22Rv1 (cell line): ENCODE results near the gene STAT4.

ENCODE experiments used
- H3K27ac ChIP-seq: fragments of 450-650 bp; 2 replicates; pipeline ENCODE4 v1.5.1; 2017
- ZFX ChIP-seq: fragments of 450-650 bp; IDR thresholded peaks from 2 replicates; pipeline ENCODE4 v1.6.1; 2017; ENCODE audit warnings: antibody characterized with exemption, borderline replicate concordance
- TF ChIP-seq, protein P1 (sequence below): fragments of 450-650 bp; IDR thresholded peaks from 2 replicates; pipeline ENCODE4 v1.5.1; 2017; ENCODE audit warnings: mild to moderate bottlenecking

Gene STAT4

DNA sequence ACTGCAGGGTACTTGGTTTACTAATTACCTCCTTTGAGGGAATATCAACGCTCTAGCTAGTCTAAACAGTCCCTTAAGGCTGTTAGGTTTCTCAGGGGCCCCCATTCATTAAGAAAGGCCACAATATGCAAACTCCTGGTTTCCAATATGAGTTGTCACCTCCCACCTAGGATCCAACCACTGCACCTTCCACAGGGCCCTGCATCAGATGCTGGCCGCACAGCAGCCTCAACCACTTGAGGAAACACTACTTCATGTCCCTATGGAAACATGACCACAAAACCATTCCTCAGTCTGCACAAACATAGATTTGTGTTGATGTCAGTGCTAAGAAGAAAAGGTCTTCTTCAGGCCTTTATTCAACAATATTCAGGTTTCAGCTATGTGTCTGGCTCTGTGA is 40.9 kb downstream of the STAT4 start:
- no peak for TF ChIP-seq ZFX
- TF ChIP-seq, protein P1, sequence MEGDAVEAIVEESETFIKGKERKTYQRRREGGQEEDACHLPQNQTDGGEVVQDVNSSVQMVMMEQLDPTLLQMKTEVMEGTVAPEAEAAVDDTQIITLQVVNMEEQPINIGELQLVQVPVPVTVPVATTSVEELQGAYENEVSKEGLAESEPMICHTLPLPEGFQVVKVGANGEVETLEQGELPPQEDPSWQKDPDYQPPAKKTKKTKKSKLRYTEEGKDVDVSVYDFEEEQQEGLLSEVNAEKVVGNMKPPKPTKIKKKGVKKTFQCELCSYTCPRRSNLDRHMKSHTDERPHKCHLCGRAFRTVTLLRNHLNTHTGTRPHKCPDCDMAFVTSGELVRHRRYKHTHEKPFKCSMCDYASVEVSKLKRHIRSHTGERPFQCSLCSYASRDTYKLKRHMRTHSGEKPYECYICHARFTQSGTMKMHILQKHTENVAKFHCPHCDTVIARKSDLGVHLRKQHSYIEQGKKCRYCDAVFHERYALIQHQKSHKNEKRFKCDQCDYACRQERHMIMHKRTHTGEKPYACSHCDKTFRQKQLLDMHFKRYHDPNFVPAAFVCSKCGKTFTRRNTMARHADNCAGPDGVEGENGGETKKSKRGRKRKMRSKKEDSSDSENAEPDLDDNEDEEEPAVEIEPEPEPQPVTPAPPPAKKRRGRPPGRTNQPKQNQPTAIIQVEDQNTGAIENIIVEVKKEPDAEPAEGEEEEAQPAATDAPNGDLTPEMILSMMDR = no peak
- no peak overlapping the region for H3K27ac ChIP-seq

DNA sequence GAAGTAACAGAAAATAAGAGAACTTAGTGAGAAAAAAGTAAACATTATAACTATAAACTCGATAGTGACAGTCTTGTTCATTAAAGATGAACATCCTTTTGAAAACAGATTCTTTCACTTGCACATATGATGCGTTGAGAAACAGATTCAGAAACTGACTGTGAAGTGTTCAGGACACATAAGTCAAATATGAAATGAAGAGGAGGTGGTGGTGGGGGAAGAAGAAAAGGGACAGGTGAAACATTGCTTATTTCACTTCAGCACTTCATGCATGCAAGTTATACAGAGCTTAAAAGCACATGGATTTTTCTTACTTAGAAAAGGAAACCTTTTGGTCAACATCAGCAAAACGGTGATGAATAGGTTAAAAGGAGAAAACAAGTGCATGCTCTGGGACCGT is 42.5 kb downstream of the STAT4 start:
- TF ChIP-seq, protein P1 = no peak
- TF ChIP-seq ZFX = no peak
- H3K27ac ChIP-seq = no peak overlapping the region

DNA sequence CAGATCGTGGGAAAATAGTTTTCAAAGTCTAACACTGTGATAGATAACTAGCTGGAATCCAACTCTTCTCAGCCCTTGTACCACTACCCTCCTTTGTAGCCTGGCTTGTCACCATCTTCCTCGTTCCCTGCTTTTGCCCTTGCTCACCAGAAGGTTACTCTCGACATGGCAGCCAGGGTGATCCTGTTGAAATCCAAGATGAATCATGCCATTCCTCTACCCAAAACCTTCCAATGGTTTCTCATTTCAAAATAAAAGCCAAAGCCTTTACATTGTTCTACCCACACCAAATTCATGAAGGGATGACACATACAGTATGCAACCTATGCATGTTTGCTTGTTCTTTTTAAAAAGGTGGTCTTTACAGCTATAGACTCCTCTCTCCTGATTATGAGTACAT is 45.7 kb downstream of the STAT4 start:
- TF ChIP-seq, protein P1 = no peak
- TF ChIP-seq ZFX = no peak
- no peak overlapping the region for H3K27ac ChIP-seq

DNA sequence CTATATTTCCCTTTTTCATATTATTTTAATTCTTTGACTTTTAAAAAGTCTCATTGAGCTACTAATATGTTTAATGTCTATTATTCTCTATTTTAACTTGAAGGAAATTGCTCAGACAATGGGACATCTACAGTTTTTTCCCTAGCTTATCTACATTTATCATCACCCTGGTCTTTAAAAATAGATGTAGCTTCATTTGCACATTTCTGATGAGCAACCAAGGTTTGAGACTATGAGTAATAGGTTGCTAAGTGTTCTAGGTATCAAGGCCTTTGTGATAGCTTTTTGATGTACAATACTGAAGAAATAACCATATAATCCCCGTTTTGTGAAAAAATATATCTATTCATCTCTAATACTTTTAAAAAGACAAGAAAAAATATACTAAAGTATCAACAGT is 47.0 kb downstream of the STAT4 start:
- TF ChIP-seq ZFX = no peak
- TF ChIP-seq, protein P1 = no peak
- no peak overlapping the region for H3K27ac ChIP-seq

DNA sequence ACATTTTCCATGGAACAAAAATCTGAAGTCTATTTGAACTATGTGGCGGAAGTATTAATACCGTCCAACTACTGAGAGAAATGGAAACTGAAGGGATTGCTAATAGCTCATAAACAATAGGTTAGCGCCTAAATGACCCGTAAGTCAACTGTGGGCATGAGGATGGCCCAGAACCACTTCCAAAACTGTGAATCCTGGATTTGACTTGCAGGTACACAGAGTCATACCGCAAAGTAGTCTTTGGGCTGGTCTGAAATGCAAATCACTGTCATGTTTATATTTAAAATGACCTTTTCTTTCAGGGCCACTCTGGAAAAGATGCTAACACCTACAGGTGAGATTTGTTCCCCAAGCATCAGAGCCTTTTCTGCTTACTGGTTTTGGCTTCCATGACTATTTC is 50.6 kb downstream of the STAT4 start:
- no peak for TF ChIP-seq ZFX
- TF ChIP-seq, protein P1 = no peak
- no peak overlapping the region for H3K27ac ChIP-seq

DNA sequence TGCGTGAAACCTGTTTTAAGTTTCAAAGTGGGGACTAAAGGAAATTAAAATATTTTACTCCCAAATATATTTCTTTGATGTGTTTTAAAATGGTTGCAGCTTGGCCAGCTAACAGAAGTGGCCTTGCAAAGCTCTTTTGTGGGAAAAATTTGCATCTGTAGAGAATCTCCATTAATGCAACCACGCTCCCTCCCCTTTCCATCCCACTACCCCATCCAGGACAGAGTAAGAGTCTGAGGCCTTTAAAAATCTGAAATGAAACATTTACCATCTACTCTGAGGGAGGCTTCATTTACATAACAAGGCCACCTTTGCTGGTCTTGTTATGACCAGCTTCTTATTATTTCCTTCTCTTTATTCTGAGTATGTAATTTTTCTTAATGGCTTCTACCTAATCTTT is 63.5 kb downstream of the STAT4 start:
- H3K27ac ChIP-seq = no peak overlapping the region
- TF ChIP-seq ZFX = no peak
- TF ChIP-seq, protein P1 = no peak

DNA sequence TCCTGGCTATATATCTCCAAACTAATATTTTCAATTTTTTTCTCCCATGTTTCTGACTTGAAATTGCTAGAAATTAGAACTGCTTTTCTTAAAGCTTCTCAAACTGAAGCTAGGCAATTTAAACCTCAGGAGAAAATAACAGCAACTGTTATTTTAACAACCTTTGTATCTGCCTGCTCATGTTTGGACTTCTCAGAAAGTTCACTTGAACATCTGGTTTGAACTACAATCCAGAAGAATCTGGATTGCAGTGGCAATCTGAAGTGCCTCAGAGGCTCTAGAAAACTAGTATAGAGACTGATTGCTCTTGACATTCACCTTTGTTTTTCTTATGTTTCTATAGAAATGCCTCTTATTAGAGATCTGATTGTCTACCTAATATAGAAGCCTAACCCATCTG is 64.1 kb downstream of the STAT4 start:
- H3K27ac ChIP-seq = no peak overlapping the region
- TF ChIP-seq ZFX = no peak
- TF ChIP-seq, protein P1 = no peak

DNA sequence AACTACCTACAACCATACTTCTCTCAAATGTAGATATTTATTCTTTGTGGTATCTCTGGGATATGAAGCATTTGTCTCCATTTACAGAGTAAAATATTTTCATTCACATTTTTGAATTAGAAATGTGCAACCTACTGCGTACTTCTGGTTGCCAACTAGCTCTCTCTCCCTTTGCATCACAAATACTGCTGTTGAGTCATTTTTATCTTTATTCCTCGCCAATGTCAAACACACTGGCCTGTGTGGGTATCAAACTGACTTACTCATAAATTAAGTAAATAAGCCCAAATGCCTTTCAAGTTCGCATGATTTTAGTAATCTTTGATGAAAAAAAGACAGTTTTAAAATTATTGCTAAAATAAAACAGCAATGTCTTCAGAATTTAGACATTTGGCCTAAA is 67.3 kb downstream of the STAT4 start:
- H3K27ac ChIP-seq = no peak overlapping the region
- TF ChIP-seq ZFX = no peak
- TF ChIP-seq, protein P1 = no peak
